ENCODE data around the gene CACNG8. TPM values are rescaled to one million over a fixed set of nuclear protein-coding genes. Genes with fewer than 3 reads are reported as not detected.

CACNG8 gene
- total and polyA plus RNA-seq, 2 experiments from 2014 or later, result 0.11 TPM; not detected in 1

DNA sequence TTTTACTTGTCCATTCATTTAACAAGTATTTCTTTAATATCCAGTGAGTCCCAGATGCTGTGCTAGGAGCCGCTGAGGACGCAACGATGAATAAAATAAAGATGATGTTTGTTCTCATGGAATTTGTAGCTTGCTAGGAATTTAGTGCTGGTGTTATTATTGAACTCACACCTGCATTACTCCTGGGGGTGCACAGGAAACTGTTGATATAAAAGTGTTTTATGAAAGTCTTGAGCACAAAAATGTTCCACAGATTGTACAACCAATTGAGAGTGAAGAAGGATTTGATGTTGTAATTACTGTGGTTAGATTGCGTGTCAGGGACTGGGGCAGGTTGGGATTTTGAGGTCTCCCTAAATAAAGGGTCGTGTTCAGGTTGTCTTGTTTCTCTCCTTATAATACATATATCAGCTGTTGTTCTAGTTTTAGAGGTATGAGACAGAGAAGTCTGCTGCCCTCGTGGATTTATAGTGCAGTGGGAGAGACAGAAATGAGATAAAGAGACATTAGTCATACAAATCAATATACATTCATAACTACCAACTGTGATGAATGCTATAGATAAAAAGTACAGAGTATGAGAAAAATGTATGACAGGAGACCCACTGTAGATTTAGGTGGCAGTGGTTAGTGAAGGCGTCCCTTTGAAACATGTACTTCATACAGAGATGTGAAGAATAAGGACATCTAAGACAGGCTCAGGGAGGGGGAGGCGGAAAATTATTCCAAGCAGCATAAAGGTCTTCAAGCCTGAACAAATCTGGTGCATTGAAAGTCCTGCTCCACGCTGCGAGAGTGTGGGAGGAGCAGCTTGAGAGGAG lies 40.0 kb downstream of the CACNG8 start:
- Histone ChIP-seq H3K27ac (no peak overlapping the region), H2AFZ (no peak overlapping the region), H3K9me2 (ENCODE audit: insufficient read depth) (no peaks in the 10 kb centered on the region), H3K4me1 (ENCODE audit: insufficient read depth) (0 out of 2 replicates have a peak, but pooled peaks cover under 1% of the 10 kb centered on the region), H3K9me3 (ENCODE audit: low read depth) (no peaks in the 10 kb centered on the region), H3F3A (ENCODE audit: insufficient read depth) (0 out of 2 replicates have a peak, but pooled peaks cover 6% of the 10 kb centered on the region), H3K27me3 (replicated peaks; ENCODE audit: insufficient read depth) (peaks cover 12% of the 10 kb centered on the region; the same call in 1 of the 2 replicates), H3K36me3 (ENCODE audit: low read depth) (no peaks in the 10 kb centered on the region), H3K9ac (no peak overlapping the region), H3K79me2 (ENCODE audit: insufficient read depth) (no peaks in the 10 kb centered on the region), H3K4me3 (no peak overlapping the region), H4K20me1 (ENCODE audit: insufficient read depth) (no peaks in the 10 kb centered on the region), H3K4me2 (ENCODE audit: unreplicated experiment) (no peak overlapping the region)
- in situ Hi-C loops (cut with MboI), result no loop called here
- TF ChIP-seq EZH2phosphoT487 (IDR thresholded peaks at IDR 0.05; ENCODE audit: insufficient read depth, low read depth), result no peak
- TF ChIP-seq EZH2 (IDR thresholded peaks at IDR 0.05; ENCODE audit: insufficient read depth, poor library complexity, severe bottlenecking), result no peak
- WGBS, 2 experiments (ENCODE audit: low coverage in 1 of 2, low lambda C conversion rate in 2 of 2, missing lambda C conversion rate in 2 of 2), result 53% methylated on average over 10 of the region's 10 CpGs
- DNase-seq, result no peak

DNA sequence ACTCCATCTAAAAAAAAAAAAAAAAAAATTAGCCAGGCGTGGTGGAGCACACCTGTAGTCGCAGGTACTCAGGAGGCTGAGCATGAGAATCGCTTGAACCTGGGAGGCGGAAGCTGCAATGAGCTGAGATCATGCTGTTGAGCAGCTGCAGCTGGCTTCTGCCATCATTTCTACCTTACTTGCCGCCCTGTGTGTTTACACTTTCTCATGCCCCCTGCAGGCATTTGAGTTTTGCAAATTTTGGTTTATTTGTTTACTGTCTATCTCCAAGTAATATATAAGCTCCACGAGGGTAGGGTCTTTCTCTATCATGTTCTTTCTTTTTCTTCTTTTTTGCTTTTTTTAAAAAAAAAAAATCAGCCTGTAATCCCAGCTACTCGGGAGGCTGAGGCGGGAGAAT lies 46.7 kb downstream of the CACNG8 start:
- no peaks in the 10 kb centered on the region for H3K9me3 ChIP-seq (ENCODE audit: low read depth)
- no peaks in the 10 kb centered on the region for H3K27me3 ChIP-seq (replicated peaks; ENCODE audit: insufficient read depth)
- H3K4me2 ChIP-seq (ENCODE audit: unreplicated experiment), result no peak overlapping the region
- H2AFZ ChIP-seq, result no peak overlapping the region
- no peak overlapping the region for H3K27ac ChIP-seq
- H3K9ac ChIP-seq, result no peak overlapping the region
- TF ChIP-seq EZH2phosphoT487 (IDR thresholded peaks at IDR 0.05; ENCODE audit: insufficient read depth, low read depth) (no peak), EZH2 (IDR thresholded peaks at IDR 0.05; ENCODE audit: insufficient read depth, poor library complexity, severe bottlenecking) (no peak)
- peaks cover 10% of the 10 kb centered on the region; the same call in 1 of the 2 replicates for H3K4me1 ChIP-seq (ENCODE audit: insufficient read depth)
- H3K9me2 ChIP-seq (ENCODE audit: insufficient read depth), result no peaks in the 10 kb centered on the region
- no peaks in the 10 kb centered on the region for H3K36me3 ChIP-seq (ENCODE audit: low read depth)
- 0 out of 2 replicates have a peak, but pooled peaks cover 6% of the 10 kb centered on the region for H3F3A ChIP-seq (ENCODE audit: insufficient read depth)
- in situ Hi-C loops (cut with MboI), result no loop called here
- H3K79me2 ChIP-seq (ENCODE audit: insufficient read depth), result no peaks in the 10 kb centered on the region
- WGBS, 2 experiments (ENCODE audit: low coverage in 1 of 2, low lambda C conversion rate in 2 of 2, missing lambda C conversion rate in 2 of 2), result 82 to 85% methylated on average over 8 of the region's 8 CpGs
- no peak for DNase-seq
- H4K20me1 ChIP-seq (ENCODE audit: insufficient read depth), result no peaks in the 10 kb centered on the region
- no peak overlapping the region for H3K4me3 ChIP-seq

DNA sequence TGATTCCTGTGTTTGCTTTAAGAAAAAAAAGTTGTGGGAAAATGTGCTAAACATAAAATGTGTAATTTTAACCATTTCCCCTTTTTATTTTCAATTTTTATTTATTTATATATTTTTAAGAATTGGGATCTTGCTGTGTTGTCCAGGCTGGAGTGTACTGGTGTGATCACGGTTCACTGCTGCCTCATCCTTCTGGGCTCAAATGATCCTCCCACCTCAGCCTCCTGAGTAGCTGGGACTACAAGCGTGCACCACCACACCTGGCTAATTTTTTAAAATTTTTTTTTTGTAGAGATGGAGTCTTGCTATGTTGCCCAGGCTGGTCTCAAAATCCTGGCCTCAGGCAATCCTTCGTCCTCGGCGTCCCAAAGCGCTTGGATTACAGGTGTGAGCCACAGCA lies 47.7 kb downstream of the CACNG8 start:
- TF ChIP-seq EZH2 (IDR thresholded peaks at IDR 0.05; ENCODE audit: insufficient read depth, poor library complexity, severe bottlenecking) (no peak), EZH2phosphoT487 (IDR thresholded peaks at IDR 0.05; ENCODE audit: insufficient read depth, low read depth) (no peak)
- H3F3A ChIP-seq (ENCODE audit: insufficient read depth), result 0 out of 2 replicates have a peak, but pooled peaks cover 6% of the 10 kb centered on the region
- no peaks in the 10 kb centered on the region for H3K9me2 ChIP-seq (ENCODE audit: insufficient read depth)
- no peak overlapping the region for H3K27ac ChIP-seq
- no peaks in the 10 kb centered on the region for H4K20me1 ChIP-seq (ENCODE audit: insufficient read depth)
- H3K9ac ChIP-seq, result no peak overlapping the region
- no peaks in the 10 kb centered on the region for H3K36me3 ChIP-seq (ENCODE audit: low read depth)
- no peaks in the 10 kb centered on the region for H3K79me2 ChIP-seq (ENCODE audit: insufficient read depth)
- no peaks in the 10 kb centered on the region for H3K9me3 ChIP-seq (ENCODE audit: low read depth)
- H3K4me3 ChIP-seq, result no peak overlapping the region
- DNase-seq, result no peak
- in situ Hi-C loops (cut with MboI), result no loop called here
- H3K27me3 ChIP-seq (replicated peaks; ENCODE audit: insufficient read depth), result no peaks in the 10 kb centered on the region
- WGBS, 2 experiments (ENCODE audit: low coverage in 1 of 2, low lambda C conversion rate in 2 of 2, missing lambda C conversion rate in 2 of 2), result 93 to 94% methylated on average over 6 of the region's 6 CpGs
- peaks cover 10% of the 10 kb centered on the region; the same call in 1 of the 2 replicates for H3K4me1 ChIP-seq (ENCODE audit: insufficient read depth)
- no peak overlapping the region for H2AFZ ChIP-seq
- H3K4me2 ChIP-seq (ENCODE audit: unreplicated experiment), result no peak overlapping the region

DNA sequence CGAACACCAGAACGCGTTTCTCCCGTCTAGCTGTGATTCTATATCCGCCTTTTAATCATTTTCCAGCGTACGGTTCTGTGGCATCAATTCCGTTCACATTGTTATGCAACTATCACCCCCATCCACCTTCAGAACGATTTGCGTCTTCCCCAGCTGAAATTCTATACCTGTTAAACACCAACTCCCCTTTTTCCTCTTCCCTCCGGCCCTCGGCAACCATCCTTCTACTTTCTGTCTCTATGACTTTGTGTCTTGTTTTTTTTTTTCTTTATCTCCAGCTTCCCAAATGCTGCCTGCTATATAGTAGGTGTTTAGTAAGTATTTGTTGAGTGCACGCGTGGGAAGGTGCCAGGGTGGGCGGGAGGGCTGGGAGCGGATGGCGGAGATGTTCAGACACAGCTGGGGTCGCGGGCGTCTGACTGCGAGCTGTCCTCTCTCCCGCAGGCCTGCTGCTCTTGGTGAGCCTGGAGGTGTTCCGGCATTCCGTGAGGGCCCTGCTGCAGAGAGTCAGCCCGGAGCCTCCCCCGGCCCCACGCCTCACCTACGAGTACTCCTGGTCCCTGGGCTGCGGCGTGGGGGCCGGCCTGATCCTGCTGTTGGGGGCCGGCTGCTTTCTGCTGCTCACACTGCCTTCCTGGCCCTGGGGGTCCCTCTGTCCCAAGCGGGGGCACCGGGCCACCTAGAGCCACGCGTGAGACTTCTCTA lies 48.9 kb downstream of the CACNG8 start:
- Histone ChIP-seq H3K9me3 (ENCODE audit: low read depth) (no peaks in the 10 kb centered on the region), H3K4me2 (ENCODE audit: unreplicated experiment) (no peak overlapping the region), H3K9me2 (ENCODE audit: insufficient read depth) (no peaks in the 10 kb centered on the region), H3K36me3 (ENCODE audit: low read depth) (no peaks in the 10 kb centered on the region), H3K4me3 (no peak overlapping the region), H3K4me1 (ENCODE audit: insufficient read depth) (peaks cover 10% of the 10 kb centered on the region; the same call in 1 of the 2 replicates), H3K27me3 (replicated peaks; ENCODE audit: insufficient read depth) (no peaks in the 10 kb centered on the region), H2AFZ (no peak overlapping the region), H4K20me1 (ENCODE audit: insufficient read depth) (no peaks in the 10 kb centered on the region), H3K27ac (no peak overlapping the region), H3K79me2 (ENCODE audit: insufficient read depth) (no peaks in the 10 kb centered on the region), H3F3A (ENCODE audit: insufficient read depth) (0 out of 2 replicates have a peak, but pooled peaks cover 6% of the 10 kb centered on the region), H3K9ac (no peak overlapping the region)
- WGBS, 2 experiments (ENCODE audit: low coverage in 1 of 2, low lambda C conversion rate in 2 of 2, missing lambda C conversion rate in 2 of 2), result 18 to 21% methylated on average over 32 to 35 of the region's 36 CpGs
- in situ Hi-C loops (cut with MboI), result no loop called here
- no peak for DNase-seq
- TF ChIP-seq EZH2 (IDR thresholded peaks at IDR 0.05; ENCODE audit: insufficient read depth, poor library complexity, severe bottlenecking) (no peak), EZH2phosphoT487 (IDR thresholded peaks at IDR 0.05; ENCODE audit: insufficient read depth, low read depth) (no peak)

Measured in GM23248 (cell line).